RWPE2 (cell line): Measurements from ENCODE around the gene SCLT1.

Experiments
- ATAC-seq: fragments of 200-7000 bp; cut with Tn5 transposase; 3 replicates; pipeline ENCODE4 v1.9.1; 2021; ENCODE audit warnings: low read depth
- DNase-seq: peaks from one replicate; pipeline ENCODE4 v3.0.0-alpha.2; 2020; ENCODE audit warnings: low spot score
- H3K27ac ChIP-seq: fragments of 450-650 bp; 2 replicates; pipeline ENCODE4 v1.5.1; 2017; ENCODE audit warnings: mild to moderate bottlenecking; ENCODE audit not compliant: poor library complexity, severe bottlenecking
- H3K27me3 ChIP-seq: fragments of 250-450 bp; sonication (Bioruptor Pico); 2 replicates; pipeline ENCODE4 v1.5.1; 2021; ENCODE audit warnings: mild to moderate bottlenecking, moderate library complexity; ENCODE audit not compliant: insufficient read depth, poor library complexity, severe bottlenecking
- H3K36me3 ChIP-seq: fragments of 250-450 bp; sonication (Bioruptor Pico); 2 replicates; pipeline ENCODE4 v1.5.1; 2020; ENCODE audit warnings: low read depth, mild to moderate bottlenecking, moderate library complexity
- H3K4me1 ChIP-seq: fragments of 250-450 bp; sonication (Bioruptor Pico); 2 replicates; pipeline ENCODE4 v1.5.1; 2021; ENCODE audit warnings: mild to moderate bottlenecking, moderate library complexity; ENCODE audit not compliant: insufficient read depth, poor library complexity, severe bottlenecking
- H3K4me3 ChIP-seq: fragments of 250-450 bp; sonication (Bioruptor Pico); 2 replicates; pipeline ENCODE4 v1.5.1; 2021; ENCODE audit warnings: mild to moderate bottlenecking, moderate library complexity; ENCODE audit not compliant: severe bottlenecking
- H3K9me3 ChIP-seq: fragments of 250-450 bp; sonication (Bioruptor Pico); 2 replicates; pipeline ENCODE4 v1.5.1; 2021; ENCODE audit warnings: mild to moderate bottlenecking, moderate library complexity; ENCODE audit not compliant: severe bottlenecking
- TF ChIP-seq, protein P1 (sequence below): fragments of 450-650 bp; IDR thresholded peaks from one replicate; pipeline ENCODE4 v1.5.1; 2017; ENCODE audit warnings: mild to moderate bottlenecking, moderate library complexity; ENCODE audit not compliant: poor library complexity, severe bottlenecking

Gene SCLT1

DNA sequence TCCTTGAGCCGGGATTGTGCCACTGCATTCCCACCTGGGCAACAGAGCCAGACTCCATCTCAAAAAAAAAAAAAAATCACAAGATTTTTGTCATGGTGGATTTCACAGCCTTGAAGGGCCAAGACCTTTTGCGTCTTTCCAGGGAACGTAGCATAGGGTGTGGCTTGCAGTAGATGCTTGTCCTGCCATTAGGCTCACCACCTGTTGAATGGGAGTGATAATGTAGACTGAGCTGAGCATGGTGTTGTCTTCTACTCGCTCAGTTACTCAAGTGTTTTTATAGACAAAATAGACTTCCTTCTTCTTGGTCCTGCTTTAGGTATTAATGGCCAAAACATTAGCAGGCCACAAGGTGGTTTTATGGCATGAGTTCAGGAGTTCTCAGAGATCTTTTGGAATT, 243.1 kb downstream of the SCLT1 start:
- Histone ChIP-seq H3K4me1 (no peaks in the 10 kb centered on the region), H3K27ac (no peak overlapping the region), H3K36me3 (peaks cover 81% of the 10 kb centered on the region), H3K27me3 (no peaks in the 10 kb centered on the region), H3K4me3 (no peak overlapping the region), H3K9me3 (no peaks in the 10 kb centered on the region)
- DNase-seq (no peak), ATAC-seq (no peak)
- TF ChIP-seq, protein P1, sequence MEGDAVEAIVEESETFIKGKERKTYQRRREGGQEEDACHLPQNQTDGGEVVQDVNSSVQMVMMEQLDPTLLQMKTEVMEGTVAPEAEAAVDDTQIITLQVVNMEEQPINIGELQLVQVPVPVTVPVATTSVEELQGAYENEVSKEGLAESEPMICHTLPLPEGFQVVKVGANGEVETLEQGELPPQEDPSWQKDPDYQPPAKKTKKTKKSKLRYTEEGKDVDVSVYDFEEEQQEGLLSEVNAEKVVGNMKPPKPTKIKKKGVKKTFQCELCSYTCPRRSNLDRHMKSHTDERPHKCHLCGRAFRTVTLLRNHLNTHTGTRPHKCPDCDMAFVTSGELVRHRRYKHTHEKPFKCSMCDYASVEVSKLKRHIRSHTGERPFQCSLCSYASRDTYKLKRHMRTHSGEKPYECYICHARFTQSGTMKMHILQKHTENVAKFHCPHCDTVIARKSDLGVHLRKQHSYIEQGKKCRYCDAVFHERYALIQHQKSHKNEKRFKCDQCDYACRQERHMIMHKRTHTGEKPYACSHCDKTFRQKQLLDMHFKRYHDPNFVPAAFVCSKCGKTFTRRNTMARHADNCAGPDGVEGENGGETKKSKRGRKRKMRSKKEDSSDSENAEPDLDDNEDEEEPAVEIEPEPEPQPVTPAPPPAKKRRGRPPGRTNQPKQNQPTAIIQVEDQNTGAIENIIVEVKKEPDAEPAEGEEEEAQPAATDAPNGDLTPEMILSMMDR: no peak

DNA sequence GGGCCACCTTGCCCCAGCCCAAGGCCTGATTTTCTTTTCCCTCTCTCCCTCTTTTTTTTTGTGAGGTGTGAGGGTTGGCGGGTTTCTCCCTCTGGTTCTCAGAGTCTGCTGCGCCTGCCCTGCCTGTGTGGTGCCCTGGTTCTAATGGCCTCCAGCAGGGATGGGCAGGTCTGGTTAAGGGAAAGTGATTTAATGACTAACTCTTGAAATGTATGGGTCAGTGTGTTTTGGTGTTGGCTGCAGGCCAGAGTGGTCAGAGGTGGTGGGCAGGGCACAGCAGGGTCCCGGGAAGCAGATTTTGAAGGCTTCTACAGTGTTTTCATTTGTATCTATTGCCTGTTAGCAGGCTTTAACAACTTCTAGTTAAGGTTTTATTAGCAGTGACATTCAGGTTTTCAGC, 244.9 kb downstream of the SCLT1 start:
- Histone ChIP-seq H3K27ac (no peak overlapping the region), H3K9me3 (no peaks in the 10 kb centered on the region), H3K4me3 (no peak overlapping the region), H3K4me1 (no peaks in the 10 kb centered on the region), H3K36me3 (peaks cover 73% of the 10 kb centered on the region), H3K27me3 (no peaks in the 10 kb centered on the region)
- no peak for DNase-seq
- TF ChIP-seq, protein P1: no peak
- ATAC-seq: no peak

DNA sequence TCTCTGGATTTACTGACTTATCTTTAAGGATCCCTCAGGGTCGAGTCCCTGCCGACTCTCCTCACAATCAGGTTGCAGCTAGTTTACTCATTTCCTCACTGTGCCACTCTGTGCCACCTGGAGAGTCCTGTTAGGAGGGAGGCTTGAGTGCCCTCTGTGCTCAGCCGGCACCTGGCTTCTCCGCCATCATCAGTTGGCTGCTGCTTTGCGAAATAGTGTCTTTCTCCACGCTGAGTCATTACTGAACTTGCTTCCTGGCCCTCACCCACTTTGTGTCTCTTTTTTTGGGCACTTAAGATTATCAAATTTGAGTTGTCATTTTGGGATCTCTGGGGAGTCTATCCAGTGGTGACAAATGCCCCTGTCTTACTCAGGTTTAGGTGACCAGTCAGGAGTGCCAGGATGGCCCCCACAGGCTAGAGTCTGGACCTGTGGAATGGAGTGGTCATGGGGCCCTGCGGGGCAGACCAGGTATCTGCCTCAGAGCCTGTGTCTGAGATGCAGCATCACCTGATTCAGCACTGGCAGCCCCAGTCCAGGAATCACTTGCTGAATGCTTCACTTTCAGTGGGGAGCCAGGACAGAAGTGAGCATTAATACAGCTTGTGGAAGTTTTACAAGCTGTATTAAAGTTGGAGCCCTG, 246.1 kb downstream of the SCLT1 start:
- peak; percentile 42; the same call in 2 of the 3 replicates for ATAC-seq
- Histone ChIP-seq H3K36me3 (peaks cover 69% of the 10 kb centered on the region), H3K4me3 (no peak overlapping the region), H3K4me1 (no peaks in the 10 kb centered on the region), H3K27ac (no peak overlapping the region), H3K9me3 (no peaks in the 10 kb centered on the region), H3K27me3 (no peaks in the 10 kb centered on the region)
- TF ChIP-seq, protein P1: no peak
- no peak for DNase-seq

DNA sequence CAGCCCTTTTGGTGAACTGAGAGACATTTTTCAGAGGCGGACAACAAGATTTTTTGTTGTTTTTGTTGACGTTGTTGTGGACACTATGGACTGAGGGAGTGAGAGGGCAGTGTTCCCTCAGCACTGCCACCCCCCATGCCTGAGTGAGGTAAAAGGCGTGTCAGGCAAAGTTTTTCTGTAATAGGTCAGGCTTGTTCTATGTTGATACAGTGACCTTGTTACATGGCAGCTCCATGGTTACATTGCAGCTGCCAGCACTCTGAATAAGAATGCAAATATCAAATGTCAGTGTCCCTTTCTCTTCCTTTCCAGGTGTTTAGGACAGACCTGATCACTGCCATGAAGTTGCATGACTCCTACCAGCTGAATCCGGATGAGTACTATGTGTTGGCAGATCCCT, 247.3 kb downstream of the SCLT1 start:
- Histone ChIP-seq H3K9me3 (no peaks in the 10 kb centered on the region), H3K27me3 (no peaks in the 10 kb centered on the region), H3K36me3 (peaks cover 57% of the 10 kb centered on the region), H3K4me1 (no peaks in the 10 kb centered on the region), H3K4me3 (no peak overlapping the region), H3K27ac (no peak overlapping the region)
- no peak for DNase-seq
- ATAC-seq: peak; percentile 33; the same call in 1 of the 3 replicates
- TF ChIP-seq, protein P1: no peak

DNA sequence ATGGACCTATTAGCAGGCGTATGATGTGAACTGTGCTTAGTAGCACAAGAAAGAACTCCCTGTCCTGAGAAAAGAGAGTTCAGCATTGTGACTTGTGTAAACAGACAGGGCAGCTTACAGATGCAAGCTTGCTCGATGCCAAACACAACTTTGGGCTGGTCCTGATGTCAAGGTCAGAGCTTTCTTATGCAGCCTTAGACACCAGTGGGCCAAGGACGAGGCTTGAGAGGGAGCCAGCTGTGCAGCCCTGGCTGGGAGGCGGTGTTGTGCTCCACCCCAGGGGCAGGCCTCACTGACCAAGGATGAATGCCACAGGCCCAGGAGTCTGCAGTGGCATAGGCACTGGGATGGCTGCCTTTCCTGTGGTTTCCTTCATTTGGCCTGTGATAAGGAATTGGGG, 248.4 kb downstream of the SCLT1 start:
- DNase-seq (no peak), ATAC-seq (no peak)
- Histone ChIP-seq H3K27ac (no peak overlapping the region), H3K27me3 (no peaks in the 10 kb centered on the region), H3K36me3 (peaks cover 49% of the 10 kb centered on the region), H3K4me1 (no peaks in the 10 kb centered on the region), H3K4me3 (no peak overlapping the region), H3K9me3 (no peaks in the 10 kb centered on the region)
- TF ChIP-seq, protein P1: no peak
